Jurkat, Clone E6-1 (cell line): ENCODE results near the gene SYNPR.

Source experiments
- DNase-seq: peaks from one replicate; pipeline ENCODE4 v3.0.0-alpha.2; 2011; ENCODE audit warnings: low read depth, low spot score
- H3K4me3 ChIP-seq: 2 replicates; pipeline ENCODE4 v1.5.1; 2011; ENCODE audit warnings: mild to moderate bottlenecking, low read length, control low read depth, moderate library complexity

Gene SYNPR

DNA sequence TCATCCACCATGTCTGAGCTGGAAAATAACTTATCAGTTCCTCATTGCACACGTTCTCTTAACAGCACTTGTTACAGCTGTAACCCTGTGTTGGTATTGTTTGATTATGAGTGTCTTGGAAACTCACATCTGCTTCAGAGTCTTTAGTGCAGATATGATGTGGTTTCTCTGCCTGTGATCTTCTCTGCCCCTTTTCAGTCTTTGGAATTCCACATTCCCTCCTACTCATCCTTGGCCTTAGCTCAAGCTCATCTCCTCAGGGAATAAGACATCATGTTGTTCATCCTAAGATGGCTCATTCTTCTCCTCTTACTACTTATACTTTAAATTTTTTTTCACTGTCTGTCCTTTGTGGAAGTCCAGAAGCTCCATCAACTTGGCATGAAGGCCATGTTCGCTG, 77.7 kb downstream of the SYNPR start:
- H3K4me3 ChIP-seq: no peak overlapping the region
- DNase-seq: no peak

- no peak overlapping the region for H3K4me3 ChIP-seq
- peak; percentile 14 for DNase-seq
These were observed 86.4 kb downstream of the SYNPR start for GRCh38 chr3:63364495-63364894.

- no peak overlapping the region for H3K4me3 ChIP-seq
- DNase-seq: no peak
These were observed 86.8 kb downstream of the SYNPR start for GRCh38 chr3:63364910-63365309.

DNA sequence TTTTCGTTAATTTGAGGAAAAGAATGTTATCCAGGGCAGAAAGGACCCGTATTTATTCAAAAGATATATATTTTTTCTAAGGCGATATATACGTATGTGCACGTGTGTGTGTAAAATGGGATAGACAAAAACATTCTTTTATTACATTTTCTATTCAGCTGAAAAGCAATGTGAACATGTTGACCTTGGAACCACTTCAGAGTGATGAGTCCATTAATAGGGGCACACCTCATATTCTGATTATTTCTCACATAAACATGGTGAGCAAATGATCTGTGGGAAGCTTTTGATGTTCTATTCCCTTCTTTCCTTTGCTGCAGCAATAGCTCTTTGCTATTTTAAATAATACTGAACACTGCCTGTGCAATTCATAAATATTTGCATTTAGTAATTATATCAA, 87.6 kb downstream of the SYNPR start:
- no peak for DNase-seq
- no peak overlapping the region for H3K4me3 ChIP-seq

DNA sequence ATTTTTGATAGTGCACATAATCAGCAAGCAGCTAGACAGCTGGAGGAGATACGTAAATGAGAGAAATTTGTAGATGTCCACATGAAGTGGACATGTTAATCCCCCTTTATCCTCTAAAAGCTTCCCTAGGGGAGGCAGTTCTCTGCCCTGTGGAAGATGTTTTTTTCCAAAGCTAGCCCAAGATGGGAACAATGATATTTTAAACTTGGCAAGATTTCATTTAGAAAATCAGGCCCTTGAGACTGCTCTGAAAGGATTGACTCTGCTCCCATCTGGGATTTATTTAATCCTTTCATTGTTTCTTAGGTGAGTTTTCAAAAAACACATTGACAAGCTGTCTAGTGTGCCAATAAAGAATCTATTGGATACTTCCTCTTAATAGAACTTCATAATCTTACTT, 92.0 kb downstream of the SYNPR start:
- no peak overlapping the region for H3K4me3 ChIP-seq
- DNase-seq: no peak

GRCh38 chr3:63383040-63383439, 104.9 kb downstream of the SYNPR start:
- DNase-seq: no peak
- no peak overlapping the region for H3K4me3 ChIP-seq

DNA sequence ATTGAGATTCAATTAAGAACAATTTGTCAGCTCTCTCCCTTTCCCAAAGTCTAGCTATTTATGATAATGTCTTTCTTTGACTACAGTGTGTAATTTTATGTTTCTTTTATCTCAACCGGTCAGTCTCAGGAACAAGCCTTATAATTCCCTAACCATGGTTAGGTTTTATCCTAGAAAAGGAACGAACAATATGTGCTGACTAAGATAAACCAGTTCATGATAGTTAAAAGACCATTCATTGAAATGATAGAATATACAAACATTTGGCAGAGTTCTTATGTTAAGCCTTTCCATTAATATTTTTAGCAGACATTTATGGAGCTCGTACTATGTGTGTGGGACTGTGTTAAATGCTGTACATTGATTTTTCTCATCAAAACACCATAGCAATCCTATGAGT, 106.3 kb downstream of the SYNPR start:
- DNase-seq: no peak
- H3K4me3 ChIP-seq: no peak overlapping the region

DNA sequence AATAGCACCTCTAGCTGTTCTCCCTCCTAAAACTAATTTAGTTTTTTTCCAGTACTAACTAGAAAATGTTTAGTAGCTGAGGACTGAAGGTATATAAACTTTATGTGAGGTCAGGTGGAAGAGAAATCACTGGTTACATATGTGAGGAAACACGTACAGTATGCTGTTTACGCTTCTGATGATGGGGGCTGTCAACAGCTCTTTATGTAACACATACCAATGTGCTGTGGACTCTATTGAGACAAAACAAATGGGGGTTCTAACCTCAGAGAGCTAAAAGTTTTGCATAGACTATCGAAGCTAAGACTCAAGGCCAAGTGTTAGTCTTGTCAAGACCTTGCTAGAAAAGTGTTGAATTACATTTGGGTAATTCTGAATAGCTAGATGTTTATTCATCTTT, 107.5 kb downstream of the SYNPR start:
- DNase-seq: no peak
- H3K4me3 ChIP-seq: no peak overlapping the region

DNA sequence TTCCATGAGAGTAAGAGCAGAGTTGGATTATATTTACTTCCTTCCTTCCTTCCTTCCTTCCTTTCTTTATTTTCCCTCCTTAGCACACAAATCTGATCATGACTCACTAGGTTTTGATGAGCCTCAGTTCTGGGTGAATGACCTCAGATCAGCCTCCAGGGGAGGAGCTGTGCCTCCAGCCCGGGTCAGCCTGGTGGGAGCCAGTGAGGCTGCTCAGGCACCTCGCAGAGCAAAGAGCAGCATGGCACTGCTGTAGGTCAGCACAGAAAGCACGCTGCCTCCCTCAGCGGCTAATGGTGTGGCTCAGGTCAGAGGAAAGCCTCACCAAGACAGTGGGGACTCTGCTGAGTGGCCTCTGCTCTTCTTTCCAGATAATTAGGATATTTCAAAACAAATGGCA, 108.5 kb downstream of the SYNPR start:
- no peak overlapping the region for H3K4me3 ChIP-seq
- DNase-seq: no peak

DNA sequence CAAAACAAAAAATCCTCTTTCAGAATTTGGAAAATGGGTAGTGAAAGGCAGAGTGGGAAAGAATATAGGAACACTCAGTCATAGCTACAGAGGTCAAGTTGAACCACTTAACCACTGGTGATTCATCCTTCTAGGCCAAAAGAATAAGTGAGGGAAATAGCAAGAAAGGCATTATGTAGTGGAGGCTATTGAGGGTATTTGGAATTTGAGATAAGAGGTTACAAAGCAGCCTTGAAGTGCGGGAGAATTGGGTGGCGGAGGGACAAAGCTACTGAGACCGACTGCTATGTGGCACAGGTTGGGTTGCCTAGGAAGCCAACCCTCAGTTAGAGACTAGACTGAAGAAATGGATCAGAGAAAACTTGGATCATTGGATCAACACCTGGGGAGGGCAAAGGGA, 109.5 kb downstream of the SYNPR start:
- H3K4me3 ChIP-seq: no peak overlapping the region
- DNase-seq: no peak

DNA sequence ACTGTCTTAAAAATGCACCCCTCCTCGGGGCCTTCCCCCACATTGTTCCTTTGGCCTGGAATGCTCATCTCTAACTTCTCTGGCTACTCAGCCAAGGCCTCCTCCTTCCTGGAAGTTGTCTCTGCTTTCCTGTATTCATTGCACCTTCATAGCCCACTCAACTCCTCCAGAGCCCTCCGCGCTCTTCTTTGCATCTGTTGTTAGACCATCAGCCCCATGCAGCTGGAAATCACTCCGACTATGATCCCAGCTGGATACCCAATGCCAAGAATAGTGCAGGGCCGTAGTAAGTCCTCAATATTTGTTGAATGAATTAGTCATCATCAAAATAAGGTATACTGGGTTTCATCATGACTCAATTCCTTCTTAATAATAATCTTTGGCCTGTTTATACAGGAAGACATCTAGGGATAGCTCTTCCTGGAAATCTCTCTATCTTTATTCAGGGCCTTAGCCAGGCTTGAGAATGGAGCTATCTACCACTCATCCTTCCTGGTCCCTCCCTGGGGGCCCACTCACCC, 112.7 kb downstream of the SYNPR start:
- DNase-seq: no peak
- no peak overlapping the region for H3K4me3 ChIP-seq

DNA sequence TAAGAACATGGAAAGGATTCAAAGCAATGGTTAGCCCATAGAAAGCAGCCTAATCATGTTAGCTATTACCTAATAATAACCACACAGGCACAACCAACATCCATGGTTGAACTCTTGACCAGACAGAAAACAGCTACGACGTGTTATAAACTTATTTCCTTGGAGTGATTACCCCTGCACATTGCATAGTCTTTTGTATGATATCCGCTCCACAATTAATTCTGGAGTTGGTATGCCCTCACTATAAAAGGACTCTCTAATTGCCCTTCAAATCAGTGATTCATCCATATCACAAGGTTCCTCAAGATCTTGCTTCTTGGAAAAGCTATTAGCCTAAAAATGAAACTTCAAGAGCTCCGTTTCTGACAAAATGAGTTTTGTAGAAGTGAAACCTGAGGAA, 117.9 kb downstream of the SYNPR start:
- H3K4me3 ChIP-seq: no peak overlapping the region
- no peak for DNase-seq

GRCh38 chr3:63400246-63400860, 122.2 kb downstream of the SYNPR start:
- no peak for DNase-seq
- H3K4me3 ChIP-seq: no peak overlapping the region

GRCh38 chr3:63405882-63406281, 127.8 kb downstream of the SYNPR start:
- DNase-seq: no peak
- no peak overlapping the region for H3K4me3 ChIP-seq

GRCh38 chr3:63413523-63413922, 135.4 kb downstream of the SYNPR start:
- no peak for DNase-seq

DNA sequence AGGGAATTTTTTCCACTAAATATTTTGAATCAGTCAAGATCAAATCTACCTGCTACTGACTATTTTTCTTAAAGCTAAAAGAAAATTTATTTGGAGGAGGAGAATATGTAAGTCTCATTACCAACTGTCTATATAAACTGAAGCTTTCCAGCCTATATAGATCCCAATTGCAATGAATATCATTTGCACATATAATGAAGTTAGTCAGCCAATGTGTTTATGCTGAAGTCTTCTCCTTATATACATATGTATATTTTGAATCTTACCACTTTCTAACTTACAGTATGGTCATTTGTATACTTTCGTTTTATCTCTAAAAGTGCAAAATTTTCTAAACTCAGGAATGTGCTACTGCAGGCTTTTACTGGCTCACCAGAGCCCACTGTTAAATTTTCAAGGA, 136.5 kb downstream of the SYNPR start:
- H3K4me3 ChIP-seq: no peak overlapping the region
- no peak for DNase-seq

More at GRCh38 chr3:63413523-63413922, 135.4 kb downstream of the SYNPR start:
- no peak overlapping the region for H3K4me3 ChIP-seq

GRCh38 chr3:63429905-63430304, 151.8 kb downstream of the SYNPR start:
- DNase-seq: no peak

DNA sequence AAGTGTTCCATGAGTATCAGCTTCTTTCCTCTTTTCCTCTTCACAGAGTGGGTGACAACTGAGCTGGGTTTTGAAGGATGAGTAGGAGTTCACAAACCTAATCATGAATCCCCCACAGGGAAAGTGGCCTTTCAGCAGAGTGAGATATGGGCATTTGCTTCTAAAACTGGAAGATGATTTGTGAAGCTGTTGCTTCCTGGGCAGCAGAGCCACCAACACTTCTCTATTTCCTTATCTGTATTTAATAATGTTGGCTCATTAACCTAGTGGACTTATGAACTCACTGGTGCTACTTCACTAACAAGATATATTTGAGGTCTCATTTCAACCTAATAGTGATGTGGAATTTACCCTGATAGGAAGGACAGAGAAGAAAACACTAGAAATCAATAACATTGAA, 152.8 kb downstream of the SYNPR start:
- no peak for DNase-seq
- H3K4me3 ChIP-seq: no peak overlapping the region

More at GRCh38 chr3:63429905-63430304, 151.8 kb downstream of the SYNPR start:
- H3K4me3 ChIP-seq: no peak overlapping the region

GRCh38 chr3:63437858-63438257, 159.8 kb downstream of the SYNPR start:
- no peak for DNase-seq

DNA sequence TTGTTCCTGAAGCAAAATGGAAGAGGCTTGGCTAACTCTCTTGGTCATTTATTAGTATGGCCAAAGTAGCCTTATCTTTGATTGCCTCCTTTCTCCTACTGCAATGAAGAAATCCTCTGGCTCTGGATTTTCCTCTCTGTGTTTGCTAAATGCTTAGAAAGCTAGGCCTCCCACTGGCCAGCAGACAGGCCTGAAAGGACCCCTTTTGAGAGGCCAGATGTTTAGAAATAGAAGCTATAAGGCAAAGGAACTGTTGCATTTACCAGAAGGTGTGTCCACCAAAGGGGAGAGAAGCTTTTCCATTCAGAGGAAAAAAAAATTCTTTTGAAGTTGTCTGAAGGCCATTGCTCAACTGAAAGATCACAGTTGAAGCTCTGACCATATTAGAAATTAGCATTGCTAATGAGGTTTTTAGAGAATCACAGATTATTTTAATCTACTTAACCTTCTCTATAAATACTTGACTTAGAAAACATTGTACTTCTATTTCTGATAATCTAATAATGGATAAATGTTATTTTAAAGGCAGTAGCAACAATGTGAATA, 160.8 kb downstream of the SYNPR start:
- no peak for DNase-seq

More at GRCh38 chr3:63437858-63438257, 159.8 kb downstream of the SYNPR start:
- no peak overlapping the region for H3K4me3 ChIP-seq

GRCh38 chr3:63441262-63441661, 163.2 kb downstream of the SYNPR start:
- DNase-seq: no peak

More for the DNA sequence above, 160.8 kb downstream of the SYNPR start:
- no peak overlapping the region for H3K4me3 ChIP-seq

More at GRCh38 chr3:63441262-63441661, 163.2 kb downstream of the SYNPR start:
- H3K4me3 ChIP-seq: no peak overlapping the region
